ENCODE measurements around the gene EFEMP1. TPM values are rescaled to one million over a fixed set of nuclear protein-coding genes. Genes with fewer than 3 reads are reported as not detected.
"Not testable (repeated sequence)": the region's sequence is repeated elsewhere in the genome, so short reads cannot be mapped to it uniquely, and the experiment has no call there.

The EFEMP1 gene
- total and polyA plus RNA-seq, 9 of the 15 experiments (the other 6 are each of a cell fraction or from before 2014, with no cell fraction given): 0.05 to 6.2 (median 0.22) TPM

DNA sequence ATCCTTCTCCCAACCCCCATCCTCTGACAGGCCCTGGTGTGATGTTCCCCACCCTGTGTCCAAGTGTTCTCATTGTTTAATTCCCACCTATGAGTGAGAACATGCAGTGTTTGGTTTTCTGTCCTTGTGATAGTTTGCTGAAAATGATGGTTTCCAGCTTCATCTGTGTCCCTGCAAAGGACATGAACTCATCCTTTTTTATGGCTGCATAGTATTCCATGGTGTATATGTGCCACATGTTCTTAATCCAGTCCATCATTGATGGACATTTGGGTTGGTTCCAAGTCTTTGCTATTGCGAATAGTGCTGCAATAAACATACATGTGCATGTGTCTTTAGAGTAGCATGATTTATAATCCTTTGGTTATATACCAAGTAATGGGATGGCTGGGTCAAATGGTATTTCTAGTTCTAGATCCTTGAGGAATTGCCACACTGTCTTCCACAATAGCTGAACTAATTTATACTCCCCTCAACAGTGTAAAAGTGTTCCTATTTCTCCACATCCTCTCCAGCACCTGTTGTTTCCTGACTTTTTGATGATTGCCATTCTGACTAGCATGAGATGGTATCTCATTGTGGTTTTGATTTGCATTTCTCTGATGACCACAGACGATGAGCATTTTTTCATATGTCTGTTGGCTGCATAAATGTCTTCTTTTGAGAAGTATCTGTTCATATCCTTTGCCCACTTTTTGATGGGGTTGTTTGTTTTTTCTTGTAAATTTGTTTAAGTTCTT is 91.7 kb downstream of the EFEMP1 start:
- POLR2A ChIA-PET; H3K4me1 ChIP-seq (replicated peaks in 1 of 2; ENCODE audit: control insufficient read depth in 2 of 2, insufficient read depth in 2 of 2, low read length in 2 of 2); H3K79me2 ChIP-seq (ENCODE audit: control insufficient read depth, insufficient read depth, low read length); BruUV-seq (replicated peaks); H3K27ac ChIP-seq (ENCODE audit: extremely low read depth, low read depth, low read length); H3K36me3 ChIP-seq (ENCODE audit: control insufficient read depth, insufficient read depth, low read length); H3K4me3 ChIP-seq; H3K9me1 ChIP-seq (ENCODE audit: control insufficient read depth, insufficient read depth, low read length); H3K9me3 ChIP-seq (replicated peaks; ENCODE audit: control insufficient read depth, insufficient read depth, low read depth, low read length); H3K4me2 ChIP-seq (ENCODE audit: insufficient read depth, low read length); FAIRE-seq; in situ Hi-C loops (cut with MboI); ATAC-seq; CTCF ChIA-PET (ENCODE audit: low intra/inter-chr PET ratio); intact Hi-C loops (cut with micrococcal nuclease); H2AFZ ChIP-seq (ENCODE audit: low read depth, low read length); H4K20me1 ChIP-seq (replicated peaks; ENCODE audit: control insufficient read depth, insufficient read depth, low read length); DNase-seq (ENCODE audit: extremely low read depth in 1 of 4, low spot score in 3 of 4); H3K9ac ChIP-seq (ENCODE audit: insufficient read depth in 1 of 2, low read depth in 2 of 2, low read length in 2 of 2); H3K27me3 ChIP-seq (ENCODE audit: control insufficient read depth in 2 of 2, insufficient read depth in 2 of 2, low read length in 2 of 2): not testable (repeated sequence)
- WGBS (ENCODE audit: insufficient coverage, low coverage, missing lambda C conversion rate): 8% methylated on average over 1 of the region's 2 CpGs
- peak; percentile 72 for TF ChIP-seq ZNF146 (CRISPR knock-in tag; IDR thresholded peaks at IDR 0.05; ENCODE audit: unreplicated experiment)

DNA sequence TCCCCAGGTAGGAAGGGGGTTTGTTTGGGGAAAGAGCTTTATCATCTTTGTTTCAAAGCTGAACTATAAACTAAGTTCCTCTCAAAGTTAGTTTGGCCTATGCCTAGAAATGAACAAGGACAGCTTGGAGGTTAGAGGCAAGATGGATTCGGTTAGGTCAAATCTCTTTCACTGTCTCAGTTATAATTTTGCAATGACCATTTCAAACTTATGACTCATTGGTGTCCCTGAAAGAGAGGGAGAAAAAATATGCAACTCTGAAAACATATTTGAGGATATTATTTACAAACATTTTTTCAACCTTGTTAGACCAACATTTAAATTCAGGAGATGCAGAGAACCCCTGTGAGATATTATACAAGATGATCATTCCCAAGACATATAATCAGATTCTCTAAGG is 95.7 kb downstream of the EFEMP1 start:
- Histone ChIP-seq H2AFZ (ENCODE audit: low read depth, low read length) (no peak overlapping the region), H3K27me3 (ENCODE audit: control insufficient read depth in 2 of 2, insufficient read depth in 2 of 2, low read length in 2 of 2) (no peaks in the 10 kb centered on the region), H3K4me2 (ENCODE audit: insufficient read depth, low read length) (no peak overlapping the region), H3K27ac (ENCODE audit: extremely low read depth, low read depth, low read length) (no peak overlapping the region), H3K9me1 (ENCODE audit: control insufficient read depth, insufficient read depth, low read length) (no peaks in the 10 kb centered on the region), H4K20me1 (replicated peaks; ENCODE audit: control insufficient read depth, insufficient read depth, low read length) (no peaks in the 10 kb centered on the region), H3K9me3 (replicated peaks; ENCODE audit: control insufficient read depth, insufficient read depth, low read depth, low read length) (no peaks in the 10 kb centered on the region), H3K4me1 (replicated peaks in 1 of 2; ENCODE audit: control insufficient read depth in 2 of 2, insufficient read depth in 2 of 2, low read length in 2 of 2) (peaks cover 3 to 13% of the 10 kb centered on the region in 2 experiments; a peak in 2 of 5 replicates), H3K9ac (ENCODE audit: insufficient read depth in 1 of 2, low read depth in 2 of 2, low read length in 2 of 2) (no peak overlapping the region), H3K36me3 (ENCODE audit: control insufficient read depth, insufficient read depth, low read length) (no peaks in the 10 kb centered on the region), H3K4me3 (no peak overlapping the region), H3K79me2 (ENCODE audit: control insufficient read depth, insufficient read depth, low read length) (no peaks in the 10 kb centered on the region)
- ChIA-PET POLR2A (no interaction called here), CTCF (ENCODE audit: low intra/inter-chr PET ratio) (no interaction called here)
- 14% methylated on average over 1 of the region's 1 CpG for WGBS (ENCODE audit: insufficient coverage, low coverage, missing lambda C conversion rate)
- BruUV-seq (replicated peaks): no TSS peak
- no peak for DNase-seq (ENCODE audit: extremely low read depth in 1 of 4, low spot score in 3 of 4)
- in situ Hi-C loops (cut with MboI) (no loop called here), intact Hi-C loops (cut with micrococcal nuclease) (no loop called here)
- no peak for FAIRE-seq
- no peak for ATAC-seq
- TF ChIP-seq TBL1XR1 (IDR thresholded peaks at IDR 0.05; ENCODE audit: low read length in 2 of 2) (no peak), TRIM24 (IDR thresholded peaks at IDR 0.05) (no peak), HCFC1 (IDR thresholded peaks at IDR 0.05; ENCODE audit: low read depth, low read length) (no peak)
- TF ChIP-seq, protein P1, sequence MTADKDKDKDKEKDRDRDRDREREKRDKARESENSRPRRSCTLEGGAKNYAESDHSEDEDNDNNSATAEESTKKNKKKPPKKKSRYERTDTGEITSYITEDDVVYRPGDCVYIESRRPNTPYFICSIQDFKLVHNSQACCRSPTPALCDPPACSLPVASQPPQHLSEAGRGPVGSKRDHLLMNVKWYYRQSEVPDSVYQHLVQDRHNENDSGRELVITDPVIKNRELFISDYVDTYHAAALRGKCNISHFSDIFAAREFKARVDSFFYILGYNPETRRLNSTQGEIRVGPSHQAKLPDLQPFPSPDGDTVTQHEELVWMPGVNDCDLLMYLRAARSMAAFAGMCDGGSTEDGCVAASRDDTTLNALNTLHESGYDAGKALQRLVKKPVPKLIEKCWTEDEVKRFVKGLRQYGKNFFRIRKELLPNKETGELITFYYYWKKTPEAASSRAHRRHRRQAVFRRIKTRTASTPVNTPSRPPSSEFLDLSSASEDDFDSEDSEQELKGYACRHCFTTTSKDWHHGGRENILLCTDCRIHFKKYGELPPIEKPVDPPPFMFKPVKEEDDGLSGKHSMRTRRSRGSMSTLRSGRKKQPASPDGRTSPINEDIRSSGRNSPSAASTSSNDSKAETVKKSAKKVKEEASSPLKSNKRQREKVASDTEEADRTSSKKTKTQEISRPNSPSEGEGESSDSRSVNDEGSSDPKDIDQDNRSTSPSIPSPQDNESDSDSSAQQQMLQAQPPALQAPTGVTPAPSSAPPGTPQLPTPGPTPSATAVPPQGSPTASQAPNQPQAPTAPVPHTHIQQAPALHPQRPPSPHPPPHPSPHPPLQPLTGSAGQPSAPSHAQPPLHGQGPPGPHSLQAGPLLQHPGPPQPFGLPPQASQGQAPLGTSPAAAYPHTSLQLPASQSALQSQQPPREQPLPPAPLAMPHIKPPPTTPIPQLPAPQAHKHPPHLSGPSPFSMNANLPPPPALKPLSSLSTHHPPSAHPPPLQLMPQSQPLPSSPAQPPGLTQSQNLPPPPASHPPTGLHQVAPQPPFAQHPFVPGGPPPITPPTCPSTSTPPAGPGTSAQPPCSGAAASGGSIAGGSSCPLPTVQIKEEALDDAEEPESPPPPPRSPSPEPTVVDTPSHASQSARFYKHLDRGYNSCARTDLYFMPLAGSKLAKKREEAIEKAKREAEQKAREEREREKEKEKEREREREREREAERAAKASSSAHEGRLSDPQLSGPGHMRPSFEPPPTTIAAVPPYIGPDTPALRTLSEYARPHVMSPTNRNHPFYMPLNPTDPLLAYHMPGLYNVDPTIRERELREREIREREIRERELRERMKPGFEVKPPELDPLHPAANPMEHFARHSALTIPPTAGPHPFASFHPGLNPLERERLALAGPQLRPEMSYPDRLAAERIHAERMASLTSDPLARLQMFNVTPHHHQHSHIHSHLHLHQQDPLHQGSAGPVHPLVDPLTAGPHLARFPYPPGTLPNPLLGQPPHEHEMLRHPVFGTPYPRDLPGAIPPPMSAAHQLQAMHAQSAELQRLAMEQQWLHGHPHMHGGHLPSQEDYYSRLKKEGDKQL (CRISPR knock-in tag; IDR thresholded peaks at IDR 0.05; ENCODE audit: borderline replicate concordance): no peak
- TF ChIP-seq, protein P2, sequence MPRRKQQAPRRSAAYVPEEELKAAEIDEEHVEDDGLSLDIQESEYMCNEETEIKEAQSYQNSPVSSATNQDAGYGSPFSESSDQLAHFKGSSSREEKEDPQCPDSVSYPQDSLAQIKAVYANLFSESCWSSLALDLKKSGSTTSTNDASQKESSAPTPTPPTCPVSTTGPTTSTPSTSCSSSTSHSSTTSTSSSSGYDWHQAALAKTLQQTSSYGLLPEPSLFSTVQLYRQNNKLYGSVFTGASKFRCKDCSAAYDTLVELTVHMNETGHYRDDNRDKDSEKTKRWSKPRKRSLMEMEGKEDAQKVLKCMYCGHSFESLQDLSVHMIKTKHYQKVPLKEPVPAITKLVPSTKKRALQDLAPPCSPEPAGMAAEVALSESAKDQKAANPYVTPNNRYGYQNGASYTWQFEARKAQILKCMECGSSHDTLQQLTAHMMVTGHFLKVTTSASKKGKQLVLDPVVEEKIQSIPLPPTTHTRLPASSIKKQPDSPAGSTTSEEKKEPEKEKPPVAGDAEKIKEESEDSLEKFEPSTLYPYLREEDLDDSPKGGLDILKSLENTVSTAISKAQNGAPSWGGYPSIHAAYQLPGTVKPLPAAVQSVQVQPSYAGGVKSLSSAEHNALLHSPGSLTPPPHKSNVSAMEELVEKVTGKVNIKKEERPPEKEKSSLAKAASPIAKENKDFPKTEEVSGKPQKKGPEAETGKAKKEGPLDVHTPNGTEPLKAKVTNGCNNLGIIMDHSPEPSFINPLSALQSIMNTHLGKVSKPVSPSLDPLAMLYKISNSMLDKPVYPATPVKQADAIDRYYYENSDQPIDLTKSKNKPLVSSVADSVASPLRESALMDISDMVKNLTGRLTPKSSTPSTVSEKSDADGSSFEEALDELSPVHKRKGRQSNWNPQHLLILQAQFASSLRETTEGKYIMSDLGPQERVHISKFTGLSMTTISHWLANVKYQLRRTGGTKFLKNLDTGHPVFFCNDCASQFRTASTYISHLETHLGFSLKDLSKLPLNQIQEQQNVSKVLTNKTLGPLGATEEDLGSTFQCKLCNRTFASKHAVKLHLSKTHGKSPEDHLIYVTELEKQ (CRISPR knock-in tag; IDR thresholded peaks at IDR 0.05): no peak

Data from K562 (cell line).